ENCODE measurements around the gene DNAH8. TPM values are rescaled to one million over a fixed set of nuclear protein-coding genes. Genes with fewer than 3 reads are reported as not detected.

The DNAH8 gene
- total RNA-seq, 1 donor from 2014 or later, result 0.05 TPM

DNA sequence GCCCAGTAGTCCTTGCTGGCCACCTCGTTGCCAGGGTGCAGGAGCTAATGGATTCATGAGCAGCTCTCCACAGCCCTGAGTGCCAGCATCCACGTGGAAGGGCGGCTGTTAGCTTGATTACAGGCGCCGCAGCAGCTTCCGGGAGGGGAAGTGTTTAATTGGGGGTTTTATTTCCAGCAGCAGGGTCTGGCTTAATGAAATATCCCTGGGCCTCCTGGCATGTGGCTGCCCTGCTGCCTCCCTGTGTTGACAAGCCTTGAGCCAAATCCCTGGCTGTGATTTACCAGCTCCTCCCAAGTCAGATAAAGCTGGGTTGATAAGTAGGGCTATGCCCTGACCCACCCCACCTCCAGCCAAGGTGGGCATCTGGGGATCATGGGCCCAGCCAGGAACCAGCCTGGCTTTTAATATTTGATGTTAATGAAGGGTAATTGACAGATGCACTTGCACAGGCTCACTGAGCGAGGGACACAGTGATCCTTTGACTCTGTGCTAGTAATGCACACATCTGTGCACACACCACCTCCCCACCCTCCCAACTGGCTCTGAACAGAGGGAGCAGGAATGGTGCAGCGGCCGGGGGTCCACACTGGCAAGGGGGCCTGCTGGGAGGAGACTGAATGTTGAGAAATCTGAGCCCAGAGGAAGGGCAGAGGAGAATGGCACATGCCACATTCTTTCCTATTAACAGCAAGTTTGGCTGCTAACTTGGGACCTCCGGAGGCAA is 347.1 kb downstream of the DNAH8 start:
- DNase-seq (ENCODE audit: low read depth), result no peak

DNA sequence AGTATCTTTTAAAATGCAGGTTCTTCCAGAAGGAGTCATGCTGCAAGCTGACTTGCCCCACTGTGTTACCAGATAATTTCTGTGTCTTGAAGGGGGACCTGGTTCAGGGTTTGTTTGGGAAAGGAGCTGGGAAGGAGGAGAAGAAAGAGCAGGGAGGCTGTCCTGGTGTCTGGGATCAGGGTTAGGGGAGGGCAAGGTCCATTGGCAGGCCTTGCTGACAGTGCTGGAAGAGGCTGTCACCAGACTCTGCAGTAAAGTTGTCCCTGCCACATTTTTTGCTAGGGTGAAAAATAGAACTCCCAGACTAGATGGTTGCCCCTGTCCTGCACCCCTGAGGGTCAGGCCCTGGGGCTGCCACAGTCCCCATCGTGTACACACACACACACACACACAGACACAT is 348.4 kb downstream of the DNAH8 start:
- DNase-seq (ENCODE audit: low read depth), result no peak

DNA sequence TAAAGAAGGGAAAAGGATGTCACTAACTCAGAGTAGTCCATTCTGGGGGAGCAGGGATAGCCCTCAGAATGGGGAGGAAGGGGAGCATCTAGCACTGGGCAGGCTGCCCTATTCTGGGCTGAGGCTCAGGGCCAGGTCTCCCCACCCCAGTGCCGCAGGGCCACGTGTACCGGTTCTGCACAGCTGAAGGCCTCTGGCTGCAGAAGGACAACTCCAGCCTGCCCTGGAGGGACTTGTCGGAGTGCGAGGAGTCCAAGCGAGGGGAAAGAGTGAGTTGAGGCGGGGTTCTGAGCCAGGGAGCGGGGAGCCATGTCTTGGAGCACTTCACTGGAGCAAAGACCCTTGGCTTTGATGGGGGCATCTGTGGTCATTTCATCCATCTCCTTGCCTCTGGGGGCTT is 350.4 kb downstream of the DNAH8 start:
- no peak for DNase-seq (ENCODE audit: low read depth)

DNA sequence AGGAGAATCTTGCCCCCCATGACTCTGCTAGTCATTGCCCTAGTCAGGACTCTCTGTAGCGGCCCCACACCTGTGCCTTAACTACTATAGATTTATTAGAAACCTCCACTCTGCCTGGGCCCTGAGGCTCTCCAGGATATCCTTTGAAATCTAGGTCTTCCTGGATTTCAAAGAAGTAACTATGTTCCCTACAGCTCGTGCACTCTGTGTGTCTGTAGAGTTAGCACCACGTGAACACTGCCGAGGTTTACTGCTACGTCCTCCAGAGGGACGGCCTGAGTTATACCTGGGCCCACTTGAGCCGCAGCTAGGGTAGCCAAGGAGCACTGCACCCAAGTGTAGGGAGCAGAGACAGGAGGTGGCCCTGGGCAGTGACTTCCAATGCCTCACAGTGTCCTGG is 353.3 kb downstream of the DNAH8 start:
- no peak for DNase-seq (ENCODE audit: low read depth)

DNA sequence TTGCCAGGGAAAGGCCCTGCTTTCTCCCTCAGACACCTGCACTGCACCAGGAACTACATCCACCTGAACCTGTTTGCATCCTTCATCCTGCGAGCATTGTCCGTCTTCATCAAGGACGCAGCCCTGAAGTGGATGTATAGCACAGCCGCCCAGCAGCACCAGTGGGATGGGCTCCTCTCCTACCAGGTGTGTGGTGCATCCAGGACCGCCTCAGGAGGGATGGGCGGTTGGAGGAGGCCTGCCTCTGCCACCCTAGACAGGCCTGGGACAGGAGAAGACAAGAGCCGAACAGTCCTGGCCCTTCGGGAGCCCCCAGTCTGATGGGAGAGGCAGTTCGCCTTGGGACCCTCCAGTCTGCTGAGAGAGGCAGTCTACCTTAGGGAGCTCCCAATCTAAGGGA is 357.7 kb downstream of the DNAH8 start:
- no peak for DNase-seq (ENCODE audit: low read depth)

DNA sequence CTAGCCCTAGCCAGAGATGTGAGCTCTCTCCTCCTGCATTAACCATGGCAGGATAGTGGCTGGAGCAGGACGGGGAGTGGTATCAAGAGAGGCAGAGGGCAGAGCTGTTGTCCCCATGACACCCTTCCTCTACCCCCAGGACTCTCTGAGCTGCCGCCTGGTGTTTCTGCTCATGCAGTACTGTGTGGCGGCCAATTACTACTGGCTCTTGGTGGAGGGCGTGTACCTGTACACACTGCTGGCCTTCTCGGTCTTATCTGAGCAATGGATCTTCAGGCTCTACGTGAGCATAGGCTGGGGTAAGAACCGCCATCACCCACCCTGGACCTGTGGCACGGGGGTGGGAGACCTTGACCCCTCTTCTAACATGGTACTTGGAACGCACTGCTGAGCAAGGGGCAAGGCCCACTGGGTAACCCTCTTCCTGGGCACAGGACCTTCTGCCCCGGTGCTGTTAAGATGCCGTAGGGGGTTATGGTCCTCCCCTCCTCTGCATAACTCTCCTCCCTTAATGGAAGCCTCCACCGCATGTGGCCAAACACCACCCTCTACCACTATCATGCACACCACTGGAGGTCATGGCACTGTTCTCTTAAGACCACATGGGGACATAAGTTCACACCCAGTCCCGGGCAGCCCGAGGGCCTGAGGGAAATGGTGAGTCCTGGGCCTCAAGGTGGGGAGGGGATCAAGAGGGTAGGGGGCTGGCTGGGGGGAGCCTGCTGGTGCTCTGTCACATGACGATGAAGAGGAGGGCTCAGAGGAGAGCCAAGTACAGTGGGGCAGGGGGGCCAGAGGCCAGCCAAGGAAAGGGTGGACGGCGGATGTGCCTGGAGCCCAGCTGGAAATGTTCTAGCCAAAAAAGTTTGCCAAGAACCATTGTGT is 358.6 kb downstream of the DNAH8 start:
- no peak for DNase-seq (ENCODE audit: low read depth)

DNA sequence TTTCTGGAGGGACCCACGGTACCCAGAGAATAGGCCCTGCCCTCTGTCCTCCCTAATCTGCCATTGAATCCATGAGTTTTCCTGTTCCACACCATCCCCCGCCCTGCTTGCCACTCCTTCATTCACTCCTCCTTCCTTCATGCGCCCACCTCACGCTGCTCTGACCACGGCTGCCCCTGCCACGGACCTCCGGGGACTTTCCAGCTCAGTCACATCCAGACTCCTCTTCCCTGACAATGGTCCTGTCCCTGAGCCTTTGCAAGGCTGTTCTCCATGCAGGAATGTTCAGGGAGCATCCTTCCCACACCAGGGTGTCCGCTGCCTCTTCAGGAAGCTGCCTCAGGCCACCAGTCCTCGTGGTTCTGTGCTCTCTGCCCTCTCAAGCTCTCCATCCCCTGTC is 359.4 kb downstream of the DNAH8 start:
- DNase-seq (ENCODE audit: low read depth), result no peak

DNA sequence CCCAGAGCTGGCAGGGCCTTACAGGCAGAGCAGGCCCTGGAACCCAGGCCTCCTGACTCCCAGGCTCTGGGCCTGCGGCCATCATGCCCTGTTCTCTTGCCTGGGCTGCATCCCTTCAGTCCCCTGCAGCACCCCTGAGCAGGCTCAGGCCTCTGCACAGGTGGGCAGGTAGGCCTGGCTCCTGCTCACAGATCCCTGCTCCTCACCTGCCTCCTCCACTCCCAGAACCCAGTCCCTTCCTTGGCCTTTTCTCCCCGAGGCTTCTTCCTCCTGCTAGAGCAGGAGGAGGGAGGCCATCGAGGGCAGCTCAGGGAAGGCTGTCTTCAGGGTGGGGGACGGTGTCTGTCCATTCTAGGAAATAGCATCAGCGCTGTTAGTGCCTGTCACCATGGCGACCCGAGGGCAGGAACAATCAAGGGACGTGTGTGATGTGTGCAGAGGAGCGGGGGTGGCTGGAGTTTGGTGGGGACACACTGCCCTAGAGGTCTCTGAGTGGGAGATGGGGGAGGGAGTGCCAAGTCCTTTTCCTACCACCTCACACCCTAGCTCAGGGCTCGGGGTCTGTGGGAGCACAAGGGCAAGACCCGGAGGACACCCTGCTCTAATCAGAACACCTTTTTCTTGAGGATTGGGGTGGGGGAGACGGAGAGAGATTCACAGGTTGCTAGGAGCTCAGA is 360.0 kb downstream of the DNAH8 start:
- DNase-seq (ENCODE audit: low read depth), result no peak

DNA sequence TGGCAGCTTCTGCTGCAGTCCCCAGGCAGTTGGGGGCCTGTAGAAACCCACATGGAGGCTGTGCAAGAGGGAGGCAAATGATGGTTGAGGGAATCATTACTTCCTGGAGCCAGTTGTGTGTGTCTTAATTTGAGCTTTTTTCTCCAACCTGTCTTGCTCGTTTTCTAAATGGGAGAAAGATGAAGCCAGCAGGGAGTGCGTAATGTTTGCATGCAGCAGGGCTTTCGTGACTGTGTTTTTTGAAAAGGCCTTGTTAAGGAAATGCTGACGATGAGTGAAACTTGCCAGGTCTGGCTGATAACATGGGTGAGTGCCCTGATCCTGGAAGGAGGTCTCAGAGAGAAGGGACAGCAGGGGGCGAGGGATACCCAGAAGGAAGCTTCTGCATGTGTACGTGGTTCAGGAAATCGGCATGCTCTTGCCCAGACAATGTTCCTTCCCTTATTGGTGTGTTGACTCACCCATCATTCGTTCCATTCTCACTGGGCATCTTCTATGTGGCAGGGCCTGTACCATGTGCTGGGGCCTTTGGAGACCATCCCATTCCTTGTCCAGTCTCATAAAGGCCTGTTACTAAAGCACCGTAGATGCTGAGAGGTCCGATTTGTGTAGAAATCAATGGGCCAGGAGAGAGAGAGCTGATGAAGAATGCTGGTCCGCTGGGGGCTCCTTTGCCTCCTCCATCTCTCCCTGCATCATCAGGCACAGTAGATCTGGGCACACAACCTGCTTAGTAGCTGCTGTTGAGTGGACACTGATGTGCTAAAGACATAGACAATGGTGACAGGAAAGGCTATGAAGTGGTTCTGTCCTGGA is 360.9 kb downstream of the DNAH8 start:
- no peak for DNase-seq (ENCODE audit: low read depth)

DNA sequence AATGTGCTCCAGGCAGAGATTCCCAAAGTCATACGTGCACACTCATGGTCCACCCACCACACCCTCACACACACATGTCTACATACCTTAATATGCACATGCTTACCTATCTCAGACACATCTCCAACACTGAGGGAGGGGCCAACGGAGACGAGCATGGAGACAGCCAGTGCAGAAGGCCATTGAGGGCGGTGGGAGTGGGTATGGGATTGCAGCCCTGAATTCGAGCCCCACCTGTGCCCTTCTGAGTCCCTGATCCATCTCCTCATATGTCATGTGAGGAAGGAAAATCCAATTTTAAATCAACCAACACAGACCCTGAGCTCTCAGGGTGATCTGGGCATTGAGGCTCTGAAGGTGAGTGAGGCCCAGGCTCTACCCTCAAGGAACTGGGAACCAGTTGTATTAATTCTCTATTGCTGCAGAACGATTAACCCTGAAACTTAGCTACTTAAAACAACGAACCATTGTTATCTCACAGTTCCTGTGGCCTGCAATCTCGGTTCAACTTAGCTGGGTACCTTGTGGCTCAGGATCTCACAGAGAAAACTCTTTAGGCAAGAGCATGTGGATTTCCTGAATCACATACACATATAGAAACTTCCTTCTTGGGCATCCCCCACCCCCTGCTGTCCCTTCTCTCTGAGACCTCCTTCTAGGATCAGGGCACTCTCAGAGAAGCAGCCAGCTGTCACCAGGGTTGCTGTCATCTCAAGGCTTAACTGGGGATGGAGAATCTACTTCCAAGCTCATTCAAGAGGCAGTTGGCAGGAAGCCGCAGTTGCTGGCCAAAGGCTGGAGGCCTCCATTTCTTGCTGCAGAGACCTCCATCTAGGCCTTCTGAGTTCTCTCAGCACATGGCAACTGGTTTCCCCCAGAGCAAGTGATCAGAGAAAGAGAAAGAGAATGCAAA is 361.8 kb downstream of the DNAH8 start:
- no peak for DNase-seq (ENCODE audit: low read depth)

DNA sequence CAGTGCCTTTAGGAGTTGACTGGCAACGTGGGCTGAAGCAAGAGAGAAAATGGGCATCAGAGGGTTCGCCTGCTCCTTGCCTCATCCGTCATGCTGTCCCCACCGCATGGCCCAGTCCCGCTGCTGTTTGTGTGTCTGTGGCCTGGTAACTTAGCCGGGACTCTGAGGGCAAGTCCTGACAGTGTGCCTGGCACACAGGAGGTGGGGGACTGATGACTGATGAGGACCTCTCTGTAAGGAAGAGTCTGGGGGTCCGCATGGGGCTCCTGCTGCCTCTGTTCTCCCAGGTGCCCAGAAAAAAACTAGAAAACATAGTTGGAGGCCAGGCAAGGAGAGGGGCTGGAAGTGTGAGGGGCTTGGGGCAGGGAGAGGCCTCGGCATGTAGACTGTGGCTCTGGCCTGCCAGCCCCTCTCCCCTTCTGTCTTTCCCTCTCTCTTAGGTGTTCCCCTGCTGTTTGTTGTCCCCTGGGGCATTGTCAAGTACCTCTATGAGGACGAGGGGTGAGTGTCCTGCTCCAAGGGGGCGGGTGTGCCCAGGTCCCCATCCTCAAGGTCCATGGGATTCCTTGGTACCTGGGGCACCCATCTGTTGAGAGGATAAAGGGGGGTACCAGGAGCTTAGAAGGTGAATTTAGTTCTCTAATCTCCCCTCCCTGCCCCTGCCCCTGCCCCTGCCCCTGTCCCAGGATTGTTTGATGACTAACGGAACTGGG is 362.9 kb downstream of the DNAH8 start:
- DNase-seq (ENCODE audit: low read depth), result no peak

DNA sequence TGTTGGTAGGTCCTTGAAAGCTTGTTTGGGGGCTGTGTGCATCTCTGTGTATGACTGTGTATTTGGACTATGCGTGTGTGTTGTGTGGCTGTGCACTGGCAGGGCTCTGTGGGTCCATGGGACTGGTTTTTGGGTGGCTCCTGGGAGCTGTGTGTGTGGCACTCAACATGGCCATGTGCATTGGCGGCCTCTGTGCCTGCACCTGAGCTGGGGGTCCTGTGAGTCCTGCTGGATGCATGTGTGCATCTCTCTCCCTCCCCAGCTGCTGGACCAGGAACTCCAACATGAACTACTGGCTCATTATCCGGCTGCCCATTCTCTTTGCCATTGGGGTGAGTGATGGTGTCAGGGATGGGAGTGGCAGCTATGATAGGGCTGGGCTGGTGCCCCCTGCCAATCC is 363.6 kb downstream of the DNAH8 start:
- DNase-seq (ENCODE audit: low read depth), result no peak

DNA sequence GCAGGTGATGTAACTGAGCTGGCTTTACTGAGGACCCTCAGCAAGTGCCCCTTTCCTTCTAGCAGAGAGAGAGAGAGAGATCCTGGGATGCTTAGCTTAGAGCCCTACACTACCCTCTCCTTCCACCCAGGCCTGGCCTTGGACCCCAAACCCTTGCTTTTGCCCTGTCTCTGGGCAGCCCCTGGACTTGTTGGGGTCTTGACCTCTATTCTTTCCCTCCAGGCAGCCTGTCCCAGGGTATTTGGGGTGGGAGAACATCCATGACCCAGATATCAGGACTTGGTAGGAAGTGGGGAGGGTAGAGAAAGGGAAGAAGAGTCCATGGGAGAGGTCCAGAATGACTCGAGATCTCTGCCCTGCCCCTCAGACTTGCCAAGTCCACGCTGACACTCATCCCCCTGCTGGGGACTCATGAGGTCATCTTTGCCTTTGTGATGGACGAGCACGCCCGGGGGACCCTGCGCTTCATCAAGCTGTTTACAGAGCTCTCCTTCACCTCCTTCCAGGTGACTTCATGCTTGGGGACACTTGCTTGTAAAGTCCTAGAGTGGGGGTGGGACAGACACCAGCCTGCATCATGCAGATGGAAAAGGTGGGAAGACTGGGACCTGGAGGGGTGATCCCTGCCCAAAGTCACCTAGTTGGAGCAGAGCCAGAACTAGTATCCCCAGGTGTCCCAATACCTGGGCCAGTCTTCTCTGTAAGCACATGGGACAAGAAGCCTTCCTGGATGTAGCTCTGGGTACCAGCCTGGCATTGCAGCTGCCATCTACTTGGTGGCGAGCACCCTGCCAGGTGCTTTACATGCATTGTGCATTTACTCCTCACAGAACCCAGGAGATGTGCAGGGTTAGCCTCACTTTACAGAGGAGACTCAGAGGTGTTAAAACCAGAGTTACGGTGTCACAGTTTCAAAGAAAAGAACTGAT is 364.4 kb downstream of the DNAH8 start:
- no peak for DNase-seq (ENCODE audit: low read depth)

Other genes starting within 250 kb of the DNAH8 start
- 6.8 and 9.9 TPM in 2 replicates for gene BTBD9, start 75.4 kb upstream of the DNAH8 start, total RNA-seq
- gene GLO1, start 12.2 kb upstream of the DNAH8 start, total RNA-seq, result 179 and 204 TPM in 2 replicates